Activated CD4-positive, alpha-beta memory T cell treated with anti-CD3 and anti-CD28 coated beads for 36 hours (primary cell): ENCODE measurements around the gene BDH2. TPM values are rescaled to one million over a fixed set of nuclear protein-coding genes. Genes with fewer than 3 reads are reported as not detected.
A peak's percentile ranks its signal among the peaks of the same experiment; 100 is the strongest.

Experiments used
- CTCF ChIA-PET: fragments of 350-600 bp; sonication (Branson Sonifier 250); formaldehyde crosslinking; loops from one replicate; lab custom pipeline; 2021; ENCODE audit warnings: antibody characterized with exemption, inconsistent platforms; lab: Charles Lee
- POLR2A ChIA-PET: fragments of 350-600 bp; sonication (Branson Sonifier 250); formaldehyde crosslinking; loops from one replicate; lab custom pipeline; 2021; ENCODE audit warnings: antibody characterized with exemption; lab: Charles Lee
- DNase-seq: peaks from one replicate; pipeline ENCODE4 v3.0.0-alpha.2; 2020
- H3K27ac Mint-ChIP-seq: one replicate; pipeline ENCODE4 v1.8.0; 2021; ENCODE audit warnings: mixed read lengths
- H3K27me3 Mint-ChIP-seq: one replicate; pipeline ENCODE4 v1.8.0; 2021; ENCODE audit warnings: mixed read lengths
- H3K36me3 Mint-ChIP-seq: one replicate; pipeline ENCODE4 v1.8.0; 2021; ENCODE audit warnings: mixed read lengths
- H3K4me1 Mint-ChIP-seq: one replicate; pipeline ENCODE4 v1.8.0; 2021; ENCODE audit warnings: low read depth, mixed read lengths
- H3K4me3 Mint-ChIP-seq: one replicate; pipeline ENCODE4 v1.8.0; 2021; ENCODE audit warnings: mild to moderate bottlenecking, mixed read lengths
- H3K9me3 Mint-ChIP-seq: one replicate; pipeline ENCODE4 v1.8.0; 2021; ENCODE audit warnings: mixed read lengths
- intact Hi-C: fragments of 100-400 bp; cut with micrococcal nuclease; formaldehyde crosslinking; loops from one replicate; pipeline ENCODE4 v1.15.1; 2023
- total RNA-seq, 2 experiments: library from RNA; stranded (reverse); gene quantifications; one replicate each; pipeline ENCODE4 v1.2.3, GENCODE V29; 2021

Gene BDH2
- 10 to 100 TPM; 14.4 to 15.4 TPM for total RNA-seq

DNA sequence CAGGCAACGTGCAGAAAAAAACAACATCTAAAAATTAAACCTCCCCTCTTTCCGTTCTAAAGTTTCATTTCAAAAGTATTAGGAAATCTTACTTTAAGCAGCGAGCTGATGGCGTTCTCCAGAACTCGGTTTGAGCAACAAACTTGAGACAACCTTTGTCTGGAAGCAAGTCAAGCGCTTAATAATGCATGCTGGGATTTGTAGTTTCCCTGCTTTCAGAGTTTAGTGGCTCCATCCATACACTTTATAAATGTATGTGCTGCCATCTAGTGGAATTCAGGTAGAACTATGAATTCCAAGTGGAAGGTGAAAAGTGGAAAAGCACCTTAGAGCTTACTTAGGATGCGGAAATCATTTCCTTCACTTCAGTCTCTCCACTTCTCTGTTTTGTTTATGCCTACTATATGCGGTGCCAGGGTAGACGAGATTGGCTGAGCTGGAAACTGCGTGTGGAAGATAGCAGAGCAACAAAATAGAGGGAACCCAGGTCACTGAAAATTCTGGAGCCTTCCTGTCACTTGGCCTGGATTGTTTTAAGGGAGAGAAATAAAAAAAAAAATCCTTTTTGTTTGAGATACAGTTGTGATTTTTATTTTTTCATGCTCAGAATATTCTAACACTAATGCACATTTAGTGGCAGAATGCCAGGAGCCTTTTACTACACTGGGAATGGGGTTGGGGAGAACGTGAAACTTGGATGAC is at the start of gene BDH2:
Gene BDH2, minus strand, starts transcription at position 144 of the 702 bp plus-strand sequence. CDS start 3,580 bp downstream, outside the sequence.
- H3K9me3 Mint-ChIP-seq, result no peaks in the 10 kb centered on the region
- POLR2A ChIA-PET, result interaction anchor here (1.2 kb wide), 2 partner anchors 272 to 274 kb away, joined by 3 read pairs; no protein-coding TSS in a partner anchor
- peak; percentile 47 for DNase-seq
- CTCF ChIA-PET, result interaction anchor here (0.6 to 3.9 kb wide), 23 partner anchors 8 to 754 kb away, joined by 3 to 21 read pairs (median 4); partner anchors contain the start of genes CISD2, MANBA, SLC39A8 and SLC9B1
- H3K27me3 Mint-ChIP-seq, result no peaks in the 10 kb centered on the region
- peak within 1 kb of the TSS; percentile 78 for H3K27ac Mint-ChIP-seq
- intact Hi-C loops, result loop anchor here (1.0 to 10.0 kb wide), 10 partner anchors 24 to 835 kb away; partner anchors contain the start of genes MANBA, SLC39A8, SLC9B1 and SLC9B2
- H3K4me1 Mint-ChIP-seq, result peaks cover 17% of the 10 kb centered on the region
- peak within 1 kb of the TSS; percentile 76 for H3K4me3 Mint-ChIP-seq
- no peaks in the 10 kb centered on the region for H3K36me3 Mint-ChIP-seq

DNA sequence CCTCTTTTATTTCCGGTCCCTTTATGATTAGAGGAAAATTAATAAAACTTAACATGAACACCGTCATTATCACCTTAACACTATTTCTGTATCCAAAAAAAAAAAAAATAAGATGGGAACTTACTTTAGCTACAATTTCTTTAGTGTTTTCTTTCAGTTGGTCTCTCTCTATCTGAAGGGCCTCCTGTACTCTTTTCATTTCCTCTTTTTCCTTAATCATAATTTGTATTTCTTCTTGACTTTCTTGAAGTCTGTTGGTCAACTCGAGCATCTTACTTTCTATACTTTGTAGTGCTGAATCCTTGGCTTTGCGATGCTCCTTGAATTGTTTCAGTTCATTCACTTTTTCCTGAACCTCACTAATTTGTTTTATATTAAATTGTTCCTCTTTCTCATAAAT is 45.3 kb upstream of the BDH2 start:
- no peaks in the 10 kb centered on the region for H3K4me1 Mint-ChIP-seq
- POLR2A ChIA-PET, result no interaction called here
- CTCF ChIA-PET, result no interaction called here
- intact Hi-C loops, result no loop called here
- H3K4me3 Mint-ChIP-seq, result no peak overlapping the region
- H3K27me3 Mint-ChIP-seq, result no peaks in the 10 kb centered on the region
- DNase-seq, result no peak
- H3K36me3 Mint-ChIP-seq, result peaks cover 42% of the 10 kb centered on the region
- H3K27ac Mint-ChIP-seq, result no peak overlapping the region
- H3K9me3 Mint-ChIP-seq, result peaks cover 3% of the 10 kb centered on the region

DNA sequence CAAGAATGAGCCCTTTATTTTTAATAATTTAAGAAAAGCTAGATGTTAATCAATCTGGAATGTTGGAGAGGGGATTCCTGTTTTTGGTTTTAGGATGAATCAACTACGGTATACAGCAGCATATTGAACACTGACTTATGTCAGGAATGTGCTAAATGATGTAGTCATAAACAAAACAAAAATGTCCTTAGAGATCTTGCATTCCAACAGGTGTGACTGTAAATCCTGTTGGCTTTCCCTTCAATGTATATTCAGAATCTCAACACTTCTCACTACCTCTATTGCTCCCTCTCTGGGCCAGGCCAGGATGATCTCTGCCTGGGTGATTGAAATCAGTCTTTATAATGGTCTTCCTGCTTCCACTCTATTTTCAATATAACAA is 37.8 kb upstream of the BDH2 start:
- intact Hi-C loops, result no loop called here
- no peak overlapping the region for H3K27ac Mint-ChIP-seq
- no peaks in the 10 kb centered on the region for H3K27me3 Mint-ChIP-seq
- POLR2A ChIA-PET, result no interaction called here
- peaks cover 11% of the 10 kb centered on the region for H3K4me1 Mint-ChIP-seq
- no peak for DNase-seq
- H3K36me3 Mint-ChIP-seq, result peaks cover 21% of the 10 kb centered on the region
- H3K9me3 Mint-ChIP-seq, result no peaks in the 10 kb centered on the region
- H3K4me3 Mint-ChIP-seq, result no peak overlapping the region
- CTCF ChIA-PET, result no interaction called here

DNA sequence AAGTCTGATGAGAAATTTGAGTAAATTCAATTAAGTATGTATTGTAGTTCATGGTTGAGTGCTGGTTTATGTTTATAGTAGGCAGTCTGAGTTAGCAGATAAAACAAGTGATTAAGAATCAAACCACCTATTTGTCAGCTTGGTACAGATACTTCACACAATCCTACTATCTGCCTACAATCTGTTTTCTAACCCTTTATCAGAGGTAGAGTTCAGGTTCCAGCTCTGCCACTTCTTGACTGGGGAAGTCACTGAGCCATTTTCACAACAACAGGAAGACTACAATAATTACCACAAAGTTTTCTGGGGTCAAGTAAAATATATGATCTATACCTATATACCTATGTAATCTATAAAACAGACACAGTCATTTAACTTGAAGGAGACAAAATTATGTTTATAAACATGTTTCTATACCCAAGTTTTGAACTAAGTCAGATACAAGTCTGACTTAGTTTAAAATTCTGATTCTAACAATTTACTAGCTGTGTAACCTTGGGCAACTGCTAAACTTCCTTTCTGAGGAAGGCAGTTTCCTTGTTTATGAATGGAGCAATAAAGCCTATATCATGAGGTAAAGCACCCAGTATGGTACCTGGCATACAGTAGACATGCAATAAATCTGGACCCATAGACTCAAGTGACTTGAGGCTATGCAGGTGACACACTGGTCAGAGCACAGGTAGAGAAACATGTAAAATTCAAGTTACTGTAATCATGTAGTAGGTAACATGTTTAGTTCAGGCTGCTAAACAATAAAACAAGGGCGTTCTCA is 37.2 kb upstream of the BDH2 start:
- peaks cover 23% of the 10 kb centered on the region for H3K36me3 Mint-ChIP-seq

DNA sequence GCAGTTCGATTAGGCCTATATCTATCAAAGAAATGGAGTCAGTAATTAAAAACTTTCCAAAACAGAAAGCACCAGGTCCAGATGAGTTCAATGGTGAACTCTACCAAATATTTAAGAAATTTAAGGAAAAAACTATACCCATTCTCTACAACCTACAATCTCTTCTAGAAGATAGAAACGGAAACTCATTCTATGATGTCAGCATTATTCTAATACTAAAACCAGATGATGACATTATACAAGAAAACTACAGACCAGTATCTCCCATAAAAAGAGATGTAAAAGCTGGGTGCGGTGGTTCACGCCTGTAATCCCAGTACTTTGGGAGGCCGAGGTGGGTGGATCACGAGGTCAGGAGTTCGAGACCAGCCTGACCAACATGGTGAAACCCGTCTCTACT is 29.5 kb upstream of the BDH2 start:
- CTCF ChIA-PET, result no interaction called here
- Mint-ChIP-seq H3K4me3 (no peak overlapping the region), H3K4me1 (no peaks in the 10 kb centered on the region), H3K27ac (no peak overlapping the region), H3K27me3 (no peaks in the 10 kb centered on the region), H3K36me3 (peaks cover 27% of the 10 kb centered on the region), H3K9me3 (peaks cover 18% of the 10 kb centered on the region)
- no peak for DNase-seq
- intact Hi-C loops, result no loop called here
- POLR2A ChIA-PET, result no interaction called here

More for the DNA sequence above, 37.2 kb upstream of the BDH2 start:
- POLR2A ChIA-PET, result no interaction called here
- H3K27ac Mint-ChIP-seq, result no peak overlapping the region
- intact Hi-C loops, result no loop called here
- H3K27me3 Mint-ChIP-seq, result no peaks in the 10 kb centered on the region
- CTCF ChIA-PET, result no interaction called here
- H3K9me3 Mint-ChIP-seq, result no peaks in the 10 kb centered on the region
- no peak for DNase-seq
- no peak overlapping the region for H3K4me3 Mint-ChIP-seq
- H3K4me1 Mint-ChIP-seq, result peaks cover 11% of the 10 kb centered on the region

DNA sequence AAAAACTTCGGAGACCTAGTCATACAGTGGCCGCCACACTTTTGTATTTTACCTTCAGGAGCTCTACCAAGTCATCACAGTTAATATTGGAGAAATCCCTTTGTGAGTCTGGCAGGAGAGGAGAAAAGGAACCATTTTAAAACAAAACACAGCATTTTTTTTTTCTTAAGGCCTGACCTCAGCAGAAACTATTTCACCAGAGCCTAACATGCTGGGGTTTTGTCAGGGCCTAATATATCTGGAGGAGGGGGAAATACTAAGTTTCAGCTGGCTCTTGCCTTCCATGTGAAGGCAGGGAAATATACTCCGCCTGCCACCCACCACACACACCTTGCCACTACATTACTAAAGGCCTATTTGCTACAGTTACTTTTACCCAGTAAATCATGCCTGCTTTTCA is 26.5 kb upstream of the BDH2 start:
- Mint-ChIP-seq H3K9me3 (peaks cover 18% of the 10 kb centered on the region), H3K27me3 (no peaks in the 10 kb centered on the region), H3K4me3 (no peak overlapping the region), H3K4me1 (no peaks in the 10 kb centered on the region), H3K36me3 (peaks cover 32% of the 10 kb centered on the region), H3K27ac (no peak overlapping the region)
- CTCF ChIA-PET, result no interaction called here
- intact Hi-C loops, result no loop called here
- no peak for DNase-seq
- POLR2A ChIA-PET, result no interaction called here

DNA sequence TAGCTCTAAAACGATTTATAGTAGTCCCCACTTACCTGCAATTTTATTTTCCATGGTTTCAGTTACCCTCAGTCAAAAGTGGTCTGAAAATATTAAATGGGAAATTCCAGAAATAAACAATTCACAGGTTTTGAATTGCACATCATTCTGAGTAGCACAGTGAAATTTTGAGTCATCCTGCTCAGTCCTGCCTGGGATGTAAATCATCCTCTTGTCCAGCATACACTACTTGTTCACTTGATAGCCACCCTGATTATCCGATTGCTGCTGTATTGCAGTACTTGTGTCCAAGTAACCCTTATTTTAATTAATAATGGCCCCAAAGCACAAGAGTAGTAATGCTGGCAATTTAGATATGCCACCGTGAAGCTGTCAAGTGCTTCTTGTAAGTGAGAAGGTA is 23.5 kb upstream of the BDH2 start:
- H3K9me3 Mint-ChIP-seq, result peaks cover 9% of the 10 kb centered on the region
- peaks cover 20% of the 10 kb centered on the region for H3K36me3 Mint-ChIP-seq
- no peaks in the 10 kb centered on the region for H3K4me1 Mint-ChIP-seq
- H3K4me3 Mint-ChIP-seq, result no peak overlapping the region
- DNase-seq, result no peak
- H3K27ac Mint-ChIP-seq, result no peak overlapping the region
- intact Hi-C loops, result no loop called here
- CTCF ChIA-PET, result no interaction called here
- POLR2A ChIA-PET, result no interaction called here
- no peaks in the 10 kb centered on the region for H3K27me3 Mint-ChIP-seq

DNA sequence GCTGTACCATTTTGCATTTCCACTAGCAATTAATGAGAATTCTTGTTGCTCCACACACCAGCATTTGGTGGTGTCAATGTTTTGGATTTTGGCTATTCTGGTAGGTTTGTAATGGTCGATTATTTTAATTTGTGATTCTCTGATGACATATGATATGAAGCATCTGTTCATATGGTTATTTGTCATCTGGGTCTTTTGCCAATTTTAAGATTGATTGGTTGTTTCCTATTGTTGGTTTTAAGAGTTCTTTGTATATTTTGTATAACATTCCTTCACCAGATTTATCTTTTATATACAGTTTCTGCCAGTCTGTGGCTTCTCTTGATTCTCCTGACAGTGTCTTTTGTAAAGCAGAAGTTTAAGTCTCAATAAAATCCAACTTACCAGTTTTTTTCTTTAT is 18.5 kb upstream of the BDH2 start:
- H3K36me3 Mint-ChIP-seq, result peaks cover 4% of the 10 kb centered on the region
- H3K9me3 Mint-ChIP-seq, result no peaks in the 10 kb centered on the region
- ChIA-PET CTCF (no interaction called here), POLR2A (interaction anchor here (0.7 kb wide), 1 partner anchor 172 kb away, joined by 3 read pairs; no protein-coding TSS in a partner anchor)
- H3K4me1 Mint-ChIP-seq, result no peaks in the 10 kb centered on the region
- intact Hi-C loops, result no loop called here
- no peaks in the 10 kb centered on the region for H3K27me3 Mint-ChIP-seq
- H3K27ac Mint-ChIP-seq, result no peak overlapping the region
- DNase-seq, result no peak
- H3K4me3 Mint-ChIP-seq, result no peak overlapping the region

DNA sequence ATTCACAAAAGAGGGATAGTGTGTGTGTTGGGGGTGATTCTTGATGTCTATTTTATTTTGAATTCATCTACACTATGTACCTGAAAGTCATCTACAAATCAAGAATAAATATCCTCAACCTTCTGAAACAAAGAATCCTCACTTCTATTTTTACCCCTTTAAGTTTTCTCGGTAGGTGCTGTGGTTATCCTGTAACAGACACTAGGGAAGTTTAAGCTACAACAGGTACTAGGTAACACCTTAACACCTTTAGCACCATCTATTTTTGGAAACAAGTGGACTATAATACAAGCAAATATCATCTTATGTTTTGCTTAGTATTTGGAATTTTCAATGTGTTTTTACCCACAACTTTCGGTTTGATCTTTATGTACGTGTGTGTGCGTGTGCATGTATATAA is 12.0 kb upstream of the BDH2 start:
- Mint-ChIP-seq H3K36me3 (peaks cover 2% of the 10 kb centered on the region), H3K27me3 (no peaks in the 10 kb centered on the region), H3K27ac (no peak overlapping the region), H3K4me3 (no peak overlapping the region), H3K9me3 (no peaks in the 10 kb centered on the region), H3K4me1 (no peaks in the 10 kb centered on the region)
- ChIA-PET POLR2A (no interaction called here), CTCF (interaction anchor here (3.4 kb wide), 1 partner anchor 11 kb away, joined by 15 read pairs; the partner anchor contains the start of gene BDH2)
- no peak for DNase-seq
- intact Hi-C loops, result no loop called here

DNA sequence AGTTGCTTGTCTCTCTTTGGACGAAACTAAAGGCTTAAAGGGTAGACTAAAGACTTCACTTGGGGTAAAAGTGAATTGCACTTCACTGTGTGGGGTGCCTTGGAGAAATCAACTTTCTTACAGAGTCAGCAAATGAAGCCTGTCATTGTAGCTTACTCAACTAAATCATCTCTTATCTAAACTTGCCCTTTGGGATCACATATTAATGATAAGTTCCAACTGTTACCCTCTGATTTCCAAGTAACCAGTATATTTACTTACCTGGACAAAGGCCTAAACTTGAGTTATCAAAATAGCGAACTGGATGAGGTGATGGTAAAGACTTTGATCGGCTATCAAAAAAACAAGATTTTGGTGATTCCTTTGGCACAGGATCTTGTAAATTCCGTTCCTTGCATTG is 8.9 kb upstream of the BDH2 start:
- no peak overlapping the region for H3K4me3 Mint-ChIP-seq
- intact Hi-C loops, result no loop called here

DNA sequence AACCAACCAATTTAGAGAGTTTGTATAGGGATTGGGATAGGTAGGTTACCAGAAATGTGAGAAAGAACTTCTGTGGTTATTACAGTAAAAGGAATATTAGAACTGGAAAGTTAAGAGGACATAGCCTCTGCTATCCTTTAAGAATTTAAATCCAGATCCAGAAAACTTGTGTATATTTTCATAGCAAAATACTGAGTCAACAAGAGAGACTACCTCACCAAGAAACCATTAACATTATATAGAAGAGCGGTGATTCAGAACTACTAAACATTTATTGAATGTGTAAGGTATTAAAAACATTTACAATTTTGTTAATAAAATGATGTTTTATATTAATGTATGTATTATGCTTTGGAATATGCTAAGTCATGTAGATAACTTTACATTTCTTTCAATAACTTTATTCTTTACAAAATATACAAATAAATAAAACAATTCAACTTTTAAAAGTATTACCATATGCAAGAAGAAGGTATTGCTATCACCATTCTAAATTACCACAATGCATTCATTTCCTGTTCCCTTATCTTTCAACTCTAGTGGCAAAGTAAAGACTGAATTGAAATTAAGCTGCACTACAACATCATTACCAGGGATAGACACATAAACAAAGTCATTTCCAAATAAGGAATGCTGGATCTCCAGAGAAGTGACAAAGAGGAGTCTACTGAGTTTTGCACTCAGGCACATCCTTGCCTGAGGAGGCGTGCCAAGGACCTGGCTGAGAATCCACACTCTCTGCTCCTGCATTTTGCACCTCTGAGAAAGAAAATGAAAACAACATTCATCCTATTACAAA is 6.1 kb upstream of the BDH2 start:
- ChIA-PET CTCF (no interaction called here), POLR2A (no interaction called here)
- Mint-ChIP-seq H3K4me1 (no peaks in the 10 kb centered on the region), H3K36me3 (peaks cover 2% of the 10 kb centered on the region), H3K27me3 (no peaks in the 10 kb centered on the region), H3K4me3 (no peak overlapping the region), H3K9me3 (no peaks in the 10 kb centered on the region), H3K27ac (no peak overlapping the region)
- DNase-seq, result no peak
- intact Hi-C loops, result no loop called here

More for the DNA sequence above, 8.9 kb upstream of the BDH2 start:
- Mint-ChIP-seq H3K27me3 (no peaks in the 10 kb centered on the region), H3K9me3 (no peaks in the 10 kb centered on the region), H3K27ac (no peak overlapping the region), H3K36me3 (peaks cover 2% of the 10 kb centered on the region), H3K4me1 (no peaks in the 10 kb centered on the region)
- CTCF ChIA-PET, result interaction anchor here (3.4 kb wide), 1 partner anchor 8 kb away, joined by 15 read pairs; the partner anchor contains the start of gene BDH2
- POLR2A ChIA-PET, result no interaction called here
- no peak for DNase-seq

DNA sequence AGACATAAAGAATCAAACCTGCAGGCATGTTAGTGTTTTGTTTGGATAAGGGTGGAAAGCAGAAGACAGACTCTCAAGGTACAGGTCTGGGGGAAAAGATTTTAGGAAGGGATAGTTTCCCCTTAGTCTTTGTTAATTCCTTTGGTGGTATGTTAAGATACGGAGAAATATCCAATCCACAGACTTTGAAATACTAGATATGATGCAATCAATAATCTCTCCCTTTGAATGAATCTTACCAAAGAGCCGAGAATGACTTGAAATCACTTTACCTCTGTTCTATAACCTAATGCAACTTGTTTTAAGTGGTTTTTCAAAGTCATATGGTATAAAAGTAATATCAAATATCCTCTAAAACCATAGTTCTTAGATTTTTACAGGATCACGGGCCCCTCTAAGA is 5.3 kb upstream of the BDH2 start:
- Mint-ChIP-seq H3K27ac (no peak overlapping the region), H3K9me3 (no peaks in the 10 kb centered on the region), H3K36me3 (peaks cover 2% of the 10 kb centered on the region), H3K27me3 (no peaks in the 10 kb centered on the region), H3K4me3 (no peak overlapping the region), H3K4me1 (no peaks in the 10 kb centered on the region)
- DNase-seq, result no peak
- intact Hi-C loops, result no loop called here
- CTCF ChIA-PET, result no interaction called here
- POLR2A ChIA-PET, result no interaction called here
